Measurements from ENCODE around the gene ELOVL1. TPM values are rescaled to one million over a fixed set of nuclear protein-coding genes. Genes with fewer than 3 reads are reported as not detected.
"Not testable (repeated sequence)": the region's sequence is repeated elsewhere in the genome, so short reads cannot be mapped to it uniquely, and the experiment has no call there.

The ELOVL1 gene
- total RNA-seq, 2 experiments from 2014 or later = 69.6 to 71.0 TPM

DNA sequence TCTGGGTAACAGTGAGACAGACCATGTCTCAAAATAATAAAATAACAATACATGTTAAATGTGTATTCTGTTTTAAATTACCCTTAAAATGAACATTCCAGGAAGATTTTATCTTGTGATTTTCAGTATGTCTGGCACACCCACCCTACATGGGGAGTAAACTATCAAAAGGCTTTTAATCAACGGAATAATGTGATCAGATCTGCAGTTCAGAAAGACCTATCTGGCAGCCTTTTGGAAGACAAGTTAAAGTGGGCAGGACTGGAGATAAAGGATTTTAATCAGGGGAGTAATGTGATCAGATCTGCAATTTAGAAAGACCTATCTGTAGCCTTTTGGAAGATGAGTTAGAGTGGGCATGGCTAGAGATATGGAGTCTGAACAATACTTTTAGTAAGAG lies 11.7 kb upstream of the ELOVL1 start:
- no peak for DNase-seq
- Mint-ChIP-seq H3K4me3 (no peak overlapping the region), H3K9me3 (ENCODE audit: insufficient read depth) (no peaks in the 10 kb centered on the region), H3K4me1 (ENCODE audit: low read depth) (peaks cover 6% of the 10 kb centered on the region), H3K36me3 (ENCODE audit: low read depth) (peaks cover 34% of the 10 kb centered on the region), H3K27ac (no peak overlapping the region), H3K27me3 (ENCODE audit: low read depth) (no peaks in the 10 kb centered on the region)
- ChIA-PET POLR2A (no interaction called here), CTCF (no interaction called here)
- no peak for ATAC-seq

DNA sequence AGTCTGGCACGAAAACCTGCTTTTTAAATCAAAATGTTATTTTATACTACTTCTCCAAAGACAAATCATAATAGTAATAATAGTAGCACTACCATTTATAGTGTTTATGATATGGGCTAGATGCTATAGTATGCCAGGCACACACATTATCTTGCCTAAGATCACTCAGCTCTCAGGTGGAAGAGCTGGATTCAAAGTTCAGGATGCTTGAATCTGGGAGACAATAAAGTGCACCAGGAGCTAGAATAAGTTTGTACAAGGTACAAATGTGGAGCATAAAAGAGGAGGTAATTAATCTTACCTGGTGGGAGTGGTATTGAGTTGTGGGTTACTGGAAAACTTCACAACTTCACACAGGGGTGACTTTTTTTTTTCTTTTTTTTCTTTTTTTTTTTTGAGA lies 10.0 kb upstream of the ELOVL1 start:
- Mint-ChIP-seq H3K36me3 (ENCODE audit: low read depth) (peaks cover 21% of the 10 kb centered on the region), H3K27me3 (ENCODE audit: low read depth) (no peaks in the 10 kb centered on the region), H3K4me1 (ENCODE audit: low read depth) (peaks cover 6% of the 10 kb centered on the region), H3K9me3 (ENCODE audit: insufficient read depth) (no peaks in the 10 kb centered on the region), H3K4me3 (no peak overlapping the region), H3K27ac (no peak overlapping the region)
- DNase-seq (no peak), ATAC-seq (no peak)
- ChIA-PET POLR2A (interaction anchor here (0.9 to 1.4 kb wide), 1 partner anchor 10 kb away, joined by 5 read pairs; the partner anchor contains the start of gene ELOVL1), CTCF (no interaction called here)

DNA sequence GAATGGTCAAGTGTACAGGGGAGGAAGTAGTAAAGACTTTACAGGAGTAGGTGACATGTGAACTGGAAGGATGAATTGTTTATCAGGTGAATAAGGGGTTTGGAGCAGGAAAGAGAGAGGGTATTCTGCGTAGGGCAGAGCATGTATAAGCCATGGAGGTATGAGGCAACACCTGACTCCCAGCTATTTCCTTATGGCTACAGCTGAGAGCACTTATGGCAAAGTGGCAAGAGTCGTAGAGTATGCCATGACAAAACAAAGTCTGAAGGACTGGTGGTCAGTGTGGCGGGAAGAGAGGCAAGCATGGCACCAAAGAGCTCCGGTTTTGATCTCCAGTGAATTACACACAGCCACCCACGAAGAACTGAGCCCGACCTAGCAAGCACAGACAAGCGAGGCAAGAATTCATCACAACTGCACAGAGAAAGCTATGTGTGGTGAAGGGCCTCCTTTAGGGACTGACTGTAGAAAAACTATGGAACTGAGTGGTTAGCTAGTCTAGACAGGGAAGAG lies 9.0 kb upstream of the ELOVL1 start:
- H3K9me3 Mint-ChIP-seq (ENCODE audit: insufficient read depth) = no peaks in the 10 kb centered on the region
- DNase-seq (no peak), ATAC-seq (no peak)
- no peaks in the 10 kb centered on the region for H3K27me3 Mint-ChIP-seq (ENCODE audit: low read depth)
- H3K4me1 Mint-ChIP-seq (ENCODE audit: low read depth) = peaks cover 6% of the 10 kb centered on the region
- peaks cover 15% of the 10 kb centered on the region for H3K36me3 Mint-ChIP-seq (ENCODE audit: low read depth)
- CTCF ChIA-PET = interaction anchor here (1.1 to 1.6 kb wide), 2 partner anchors 11 to 19 kb away, joined by 4 to 7 read pairs; partner anchors contain the start of gene CDC20
- no peak overlapping the region for H3K27ac Mint-ChIP-seq
- POLR2A ChIA-PET = interaction anchor here (0.9 to 1.5 kb wide), 3 partner anchors 8 to 13 kb away, joined by 3 to 5 read pairs (median 4); partner anchors contain the start of genes ELOVL1, MED8 and SZT2
- no peak overlapping the region for H3K4me3 Mint-ChIP-seq

DNA sequence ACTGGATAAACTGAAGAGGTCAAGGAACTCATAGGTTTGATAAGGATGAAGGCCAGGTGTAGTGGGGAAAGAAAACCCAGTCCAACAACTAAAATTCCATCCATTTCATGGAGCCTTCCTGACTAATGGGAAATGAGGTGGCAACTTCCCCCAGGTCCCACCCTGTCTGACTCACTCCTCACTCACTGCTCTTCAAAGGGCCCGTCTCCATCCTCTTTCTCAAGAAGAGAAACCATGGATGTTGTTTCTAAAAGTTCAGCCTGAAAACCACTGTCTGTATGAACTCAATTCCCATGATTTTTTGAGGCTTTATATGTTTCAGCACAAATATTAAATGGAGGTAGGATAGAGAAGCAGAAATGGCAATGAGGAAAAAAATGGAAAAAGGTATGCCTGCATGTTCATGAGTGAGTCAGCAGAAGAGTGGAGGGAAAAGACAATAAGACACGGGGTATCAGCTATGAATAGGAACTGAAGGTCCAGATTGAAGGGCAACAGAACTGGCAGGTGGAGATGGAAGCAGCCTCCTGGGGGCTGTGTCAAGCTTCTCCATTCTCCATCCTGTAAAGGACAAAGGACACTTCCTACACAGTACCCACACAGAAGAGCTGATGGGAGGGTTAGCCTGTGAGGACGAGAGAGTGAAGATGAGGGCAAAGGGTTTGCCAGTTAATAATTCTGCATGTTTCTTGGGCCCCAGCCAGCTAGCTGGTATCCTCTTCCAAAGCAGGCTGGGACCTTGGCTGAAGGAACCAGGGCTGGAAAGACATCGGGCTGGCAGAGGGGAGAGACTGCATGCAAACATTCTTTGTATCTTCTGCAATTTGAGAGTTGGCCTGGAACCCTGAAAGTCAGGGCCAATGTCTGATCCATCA lies 5.5 kb upstream of the ELOVL1 start:
- no peak overlapping the region for H3K27ac Mint-ChIP-seq
- H3K9me3 Mint-ChIP-seq (ENCODE audit: insufficient read depth) = no peaks in the 10 kb centered on the region
- CTCF ChIA-PET = interaction anchor here (1.2 kb wide), 1 partner anchor 146 kb away, joined by 3 read pairs; no protein-coding TSS in a partner anchor
- ATAC-seq (no peak), DNase-seq (no peak)
- H3K36me3 Mint-ChIP-seq (ENCODE audit: low read depth) = peaks cover 10% of the 10 kb centered on the region
- POLR2A ChIA-PET = no interaction called here
- H3K4me3 Mint-ChIP-seq = no peak overlapping the region
- peaks cover 11% of the 10 kb centered on the region for H3K4me1 Mint-ChIP-seq (ENCODE audit: low read depth)
- H3K27me3 Mint-ChIP-seq (ENCODE audit: low read depth) = no peaks in the 10 kb centered on the region

DNA sequence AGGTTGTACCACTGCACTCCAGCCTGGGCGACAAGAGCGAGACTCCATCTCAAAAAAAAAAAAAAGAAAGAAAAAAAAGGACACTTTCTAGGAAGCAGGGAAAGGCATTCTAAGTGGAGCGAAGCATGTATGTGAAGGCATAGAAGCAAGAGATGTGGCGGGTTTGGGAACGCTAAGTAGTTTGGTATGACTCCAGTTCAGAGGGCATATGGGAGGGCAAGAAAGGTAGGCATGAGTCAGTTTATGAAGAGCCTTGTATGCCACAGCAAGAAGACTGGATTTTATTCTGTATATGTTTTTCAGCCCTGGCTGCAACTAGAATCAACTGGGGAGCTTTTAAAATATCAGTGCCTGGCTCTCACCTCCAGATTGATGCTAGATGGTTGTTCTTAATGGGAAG lies 4.4 kb upstream of the ELOVL1 start:
- ChIA-PET CTCF (no interaction called here), POLR2A (no interaction called here)
- Mint-ChIP-seq H3K4me3 (no peak overlapping the region), H3K27me3 (ENCODE audit: low read depth) (no peaks in the 10 kb centered on the region), H3K9me3 (ENCODE audit: insufficient read depth) (no peaks in the 10 kb centered on the region), H3K4me1 (ENCODE audit: low read depth) (peaks cover 12% of the 10 kb centered on the region), H3K36me3 (ENCODE audit: low read depth) (peaks cover 11% of the 10 kb centered on the region), H3K27ac (no peak overlapping the region)
- DNase-seq (no peak), ATAC-seq (no peak)

DNA sequence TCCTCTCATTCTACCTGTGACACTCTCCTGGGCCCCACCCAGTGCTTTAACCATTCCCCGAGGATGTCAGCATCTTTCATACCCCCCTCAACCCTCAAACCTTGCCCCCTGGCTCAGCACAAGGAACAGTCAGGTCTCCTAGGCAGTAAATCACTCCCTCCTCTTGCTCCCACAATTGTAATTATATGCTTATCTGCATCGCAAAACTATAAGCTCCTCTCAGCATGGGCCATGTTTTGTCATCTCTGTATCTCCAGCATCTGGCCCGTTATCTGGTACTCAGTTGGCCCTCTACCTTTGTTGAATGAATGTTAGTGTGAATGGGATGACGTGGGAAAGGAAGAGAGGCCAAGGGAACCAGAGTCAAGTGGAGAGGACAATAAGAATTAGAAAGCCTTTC lies 2.8 kb upstream of the ELOVL1 start:
- DNase-seq (no peak), ATAC-seq (no peak)
- no peaks in the 10 kb centered on the region for H3K9me3 Mint-ChIP-seq (ENCODE audit: insufficient read depth)
- H3K4me3 Mint-ChIP-seq = no peak overlapping the region
- H3K36me3 Mint-ChIP-seq (ENCODE audit: low read depth) = peaks cover 21% of the 10 kb centered on the region
- ChIA-PET POLR2A (interaction anchor here (0.6 kb wide), 1 partner anchor 198 kb away, joined by 3 read pairs; the partner anchor contains the start of genes CFAP57 and EBNA1BP2), CTCF (no interaction called here)
- peaks cover 22% of the 10 kb centered on the region for H3K4me1 Mint-ChIP-seq (ENCODE audit: low read depth)
- no peaks in the 10 kb centered on the region for H3K27me3 Mint-ChIP-seq (ENCODE audit: low read depth)
- no peak overlapping the region for H3K27ac Mint-ChIP-seq

DNA sequence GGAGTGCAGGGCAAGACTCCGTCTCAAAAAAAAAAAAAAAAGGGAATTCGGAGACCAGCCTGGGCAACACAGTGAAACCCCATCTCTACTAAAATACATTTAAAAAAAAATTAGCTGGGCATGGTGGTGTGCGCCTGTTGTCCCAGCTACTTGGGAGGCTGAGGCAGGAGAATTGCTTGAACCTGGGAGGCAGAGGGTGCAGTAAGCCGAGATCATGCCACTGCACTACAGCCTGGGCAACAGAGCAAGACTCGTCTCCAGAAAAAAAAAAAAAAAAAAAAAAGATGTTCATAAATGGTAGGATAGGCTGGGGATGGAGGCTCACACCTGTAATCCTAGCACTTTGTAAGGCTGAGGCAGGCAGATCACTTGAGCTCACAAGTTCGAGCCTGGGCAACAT lies 2.0 kb upstream of the ELOVL1 start:
- Mint-ChIP-seq H3K4me1 (ENCODE audit: low read depth) (peaks cover 30% of the 10 kb centered on the region), H3K36me3 (ENCODE audit: low read depth) (peaks cover 29% of the 10 kb centered on the region)
- H3K4me3 Mint-ChIP-seq; H3K9me3 Mint-ChIP-seq (ENCODE audit: insufficient read depth); POLR2A ChIA-PET; H3K27ac Mint-ChIP-seq; CTCF ChIA-PET; DNase-seq; ATAC-seq; H3K27me3 Mint-ChIP-seq (ENCODE audit: low read depth): not testable (repeated sequence)

DNA sequence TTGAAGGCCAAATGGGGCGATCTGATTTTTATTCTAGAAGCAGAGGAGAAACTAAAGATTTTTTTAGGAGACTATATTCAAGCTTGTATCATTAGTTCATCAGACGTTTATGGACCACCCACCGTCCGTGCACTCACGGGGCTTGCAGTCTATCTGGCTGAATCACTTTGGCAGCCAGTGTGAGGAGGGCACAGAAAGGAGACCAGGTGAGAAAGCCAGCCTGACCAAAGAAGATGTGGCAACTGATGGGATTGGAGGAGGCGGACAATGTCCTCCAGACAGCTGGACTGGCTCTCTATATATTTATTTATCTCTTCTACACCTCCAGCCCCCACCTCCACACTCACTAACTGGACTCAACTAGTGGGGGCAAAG lies 822 bp upstream of the ELOVL1 start:
- no peak for DNase-seq
- CTCF ChIA-PET = interaction anchor here (0.8 to 2.4 kb wide), 10 partner anchors 9 to 145 kb away, joined by 3 to 16 read pairs (median 4); partner anchors contain the start of gene CDC20

DNA sequence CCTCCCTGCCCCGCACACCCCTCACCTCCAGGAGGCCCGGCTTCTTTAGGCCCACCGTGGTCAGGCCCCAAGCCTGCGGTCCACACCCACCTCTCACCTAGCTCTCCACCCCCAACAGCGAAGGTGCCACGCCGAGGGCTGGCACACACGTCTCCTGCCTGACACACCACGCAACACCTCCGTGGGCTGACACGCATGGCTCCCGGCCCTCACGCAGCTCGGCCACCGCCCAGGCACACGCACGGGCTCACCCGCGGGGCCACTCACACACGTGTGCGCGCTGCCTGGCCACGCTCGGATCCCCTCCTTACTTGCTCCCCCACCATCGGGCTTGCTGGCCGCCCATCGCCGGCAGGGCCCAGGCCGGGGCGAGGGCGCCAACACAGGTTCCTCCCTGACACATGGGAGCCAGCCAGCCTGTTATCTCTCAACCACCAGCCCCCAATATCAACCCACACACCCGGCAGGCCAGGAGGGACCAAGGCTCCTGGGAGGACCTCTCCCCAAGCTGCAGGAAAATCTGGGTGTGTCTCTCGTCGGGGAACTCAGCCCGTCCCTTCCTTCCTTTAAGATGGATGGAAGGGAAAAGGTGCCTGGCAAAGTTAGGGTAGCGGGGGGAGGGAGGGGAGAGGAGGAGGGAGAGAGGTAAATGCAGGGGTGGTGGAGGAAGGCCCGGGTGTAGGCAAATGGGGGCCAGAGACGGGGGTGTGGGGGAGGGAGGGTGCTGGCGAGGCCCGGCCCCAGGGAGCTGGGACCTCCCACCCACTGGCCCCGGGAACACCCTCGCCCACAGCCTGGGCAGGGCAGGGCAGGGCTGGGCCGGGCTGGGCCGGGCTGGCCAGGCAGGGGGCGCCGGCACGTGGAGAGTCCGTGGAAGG lies 546 bp downstream of the ELOVL1 start:
- Mint-ChIP-seq H3K4me3 (peak overlapping the region; percentile 92), H3K27me3 (ENCODE audit: low read depth) (no peaks in the 10 kb centered on the region), H3K36me3 (ENCODE audit: low read depth) (peaks cover 52% of the 10 kb centered on the region), H3K9me3 (ENCODE audit: insufficient read depth) (no peaks in the 10 kb centered on the region), H3K27ac (peak overlapping the region; percentile 87), H3K4me1 (ENCODE audit: low read depth) (peaks cover 50% of the 10 kb centered on the region)
- DNase-seq = peak; percentile 45
- POLR2A ChIA-PET = interaction anchor here (0.6 to 3.1 kb wide), 11 partner anchors 8 to 474 kb away, joined by 3 to 22 read pairs (median 5); partner anchors contain the start of genes CDC20, MED8 and SZT2
- peak; percentile 65 for ATAC-seq
- CTCF ChIA-PET = interaction anchor here (0.6 to 2.4 kb wide), 8 partner anchors 10 to 143 kb away, joined by 3 to 16 read pairs (median 4); partner anchors contain the start of gene CDC20

More for the DNA sequence above, 822 bp upstream of the ELOVL1 start:
- peaks cover 40% of the 10 kb centered on the region for H3K4me1 Mint-ChIP-seq (ENCODE audit: low read depth)
- H3K36me3 Mint-ChIP-seq (ENCODE audit: low read depth) = peaks cover 40% of the 10 kb centered on the region
- H3K4me3 Mint-ChIP-seq = peak overlapping the region; percentile 77
- no peaks in the 10 kb centered on the region for H3K9me3 Mint-ChIP-seq (ENCODE audit: insufficient read depth)
- no peak for ATAC-seq
- H3K27ac Mint-ChIP-seq = peak overlapping the region; percentile 82
- POLR2A ChIA-PET = interaction anchor here (0.6 to 3.1 kb wide), 11 partner anchors 9 to 601 kb away, joined by 3 to 22 read pairs (median 5); partner anchors contain the start of genes C1orf50, CDC20, CFAP57 and EBNA1BP2
- no peaks in the 10 kb centered on the region for H3K27me3 Mint-ChIP-seq (ENCODE audit: low read depth)

DNA sequence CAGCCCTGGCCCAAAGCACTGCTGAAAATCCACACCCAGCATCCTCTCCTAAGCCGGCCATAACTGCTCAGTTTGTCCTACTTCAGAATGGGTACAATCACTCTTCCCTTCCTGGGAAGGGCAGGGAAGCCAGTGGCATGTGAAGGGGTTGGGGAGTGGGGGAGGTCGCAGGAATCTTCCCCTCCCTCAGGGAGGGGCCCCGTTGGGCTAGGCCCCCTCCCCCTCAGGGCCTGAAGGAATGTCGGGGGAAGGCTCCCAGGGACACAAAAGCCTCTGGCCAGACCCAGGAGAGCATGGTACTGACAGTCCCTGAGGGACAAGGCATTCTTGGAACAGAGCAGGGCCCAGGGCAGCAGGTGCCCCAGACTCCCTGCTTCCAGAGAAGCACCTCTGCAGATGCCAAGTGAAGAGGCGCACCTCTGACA lies 1.2 kb downstream of the ELOVL1 start:
- POLR2A ChIA-PET = interaction anchor here (0.6 to 3.1 kb wide), 7 partner anchors 8 to 474 kb away, joined by 3 to 22 read pairs (median 5); partner anchors contain the start of genes CDC20, MED8 and SZT2
- DNase-seq (no peak), ATAC-seq (no peak)
- CTCF ChIA-PET = interaction anchor here (2.4 kb wide), 1 partner anchor 9 kb away, joined by 16 read pairs; the partner anchor contains the start of gene CDC20
- Mint-ChIP-seq H3K27ac (peak overlapping the region; percentile 87), H3K27me3 (ENCODE audit: low read depth) (no peaks in the 10 kb centered on the region), H3K36me3 (ENCODE audit: low read depth) (peaks cover 58% of the 10 kb centered on the region), H3K4me1 (ENCODE audit: low read depth) (peaks cover 56% of the 10 kb centered on the region), H3K9me3 (ENCODE audit: insufficient read depth) (no peaks in the 10 kb centered on the region), H3K4me3 (peak overlapping the region; percentile 92)

DNA sequence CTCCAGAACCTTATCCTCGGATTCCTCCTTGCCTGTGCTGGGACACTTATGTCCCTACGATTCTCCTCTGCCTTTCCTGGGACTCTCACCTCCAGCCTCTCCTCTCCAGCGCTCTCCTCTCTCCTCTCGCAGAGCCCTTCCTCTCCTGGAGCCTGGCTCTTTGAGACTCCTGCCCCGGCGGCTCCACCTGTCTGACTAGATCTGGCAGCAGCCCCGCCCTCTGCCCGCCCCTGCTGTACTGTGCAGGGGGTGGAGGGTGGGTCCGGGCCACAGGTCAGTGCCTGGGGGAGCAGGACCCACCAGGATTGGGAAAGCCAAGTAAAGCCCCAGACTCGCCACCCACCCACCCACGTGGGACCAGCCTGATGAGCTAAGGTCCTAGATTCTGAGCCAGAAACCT lies 1.6 kb downstream of the ELOVL1 start:
- DNase-seq (no peak), ATAC-seq (no peak)
- H3K36me3 Mint-ChIP-seq (ENCODE audit: low read depth) = peaks cover 63% of the 10 kb centered on the region
- no peaks in the 10 kb centered on the region for H3K9me3 Mint-ChIP-seq (ENCODE audit: insufficient read depth)
- ChIA-PET POLR2A (interaction anchor here (1.2 to 3.1 kb wide), 4 partner anchors 7 to 49 kb away, joined by 3 to 22 read pairs (median 11); partner anchors contain the start of genes CDC20, MED8 and SZT2), CTCF (no interaction called here)
- H3K4me1 Mint-ChIP-seq (ENCODE audit: low read depth) = peaks cover 61% of the 10 kb centered on the region
- H3K4me3 Mint-ChIP-seq = peak overlapping the region; percentile 92
- H3K27ac Mint-ChIP-seq = peak overlapping the region; percentile 87
- no peaks in the 10 kb centered on the region for H3K27me3 Mint-ChIP-seq (ENCODE audit: low read depth)
